Frontal cortex (tissue), 4 donors: ENCODE data around the gene RAB5B. TPM values are rescaled to one million over a fixed set of nuclear protein-coding genes. Genes with fewer than 3 reads are reported as not detected.
A peak's percentile ranks its signal among the peaks of the same experiment; 100 is the strongest.

Experiments used
- DNase-seq, 2 donors: peaks; one replicate each; pipeline ENCODE4 v3.0.0; 2012; ENCODE audit warnings: low spot score in 2 of 2
- FAIRE-seq: peaks from 2 replicates; lab custom pipeline; 2012; peaks lifted over from hg19 to GRCh38; lab: Jason Lieb, UNC
- total RNA-seq: library from RNA; depleted of rRNA; stranded (reverse); fragments of >200 nt; gene quantifications from one replicate; pipeline ENCODE4 v1.2.3, GENCODE V29; 2014
- donor health status: control.
- donor health status: control.
- donor health status: control.

Gene RAB5B
- total RNA-seq, 1 donor from 2014 or later, result 33.0 TPM

DNA sequence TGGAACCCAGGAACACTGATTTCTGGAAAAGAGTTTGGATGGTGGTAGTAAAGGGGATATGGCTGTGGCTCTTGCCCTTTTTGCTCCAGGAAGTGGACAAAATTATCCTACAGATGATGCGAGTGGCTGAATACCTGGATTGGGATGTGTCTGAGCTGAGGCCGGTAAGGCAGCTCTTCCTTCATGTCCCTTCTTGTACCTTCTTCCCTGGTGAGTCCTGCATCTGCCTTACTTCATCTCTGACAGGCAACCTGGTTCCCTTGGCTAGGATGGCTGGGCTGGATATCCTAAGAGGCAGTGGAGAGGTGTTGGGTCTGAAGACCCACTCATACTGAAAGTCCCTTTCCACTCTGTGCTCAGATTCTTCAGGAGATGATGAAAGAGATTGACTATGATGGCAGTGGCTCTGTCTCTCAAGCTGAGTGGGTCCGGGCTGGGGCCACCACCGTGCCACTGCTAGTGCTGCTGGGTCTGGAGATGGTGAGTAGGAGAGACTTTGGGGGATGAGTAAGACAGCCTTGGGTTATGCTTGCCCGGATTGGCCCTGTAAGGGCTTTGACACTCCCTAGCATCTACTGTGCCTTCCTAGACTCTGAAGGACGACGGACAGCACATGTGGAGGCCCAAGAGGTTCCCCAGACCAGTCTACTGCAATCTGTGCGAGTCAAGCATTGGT is 34.9 kb upstream of the RAB5B start:
- DNase-seq (no peak), FAIRE-seq (no peak)

- DNase-seq (peak; percentile 58 to 77), FAIRE-seq (no peak)
These were observed 33.7 kb upstream of the RAB5B start for GRCh38 chr12:55940065-55940732.

DNA sequence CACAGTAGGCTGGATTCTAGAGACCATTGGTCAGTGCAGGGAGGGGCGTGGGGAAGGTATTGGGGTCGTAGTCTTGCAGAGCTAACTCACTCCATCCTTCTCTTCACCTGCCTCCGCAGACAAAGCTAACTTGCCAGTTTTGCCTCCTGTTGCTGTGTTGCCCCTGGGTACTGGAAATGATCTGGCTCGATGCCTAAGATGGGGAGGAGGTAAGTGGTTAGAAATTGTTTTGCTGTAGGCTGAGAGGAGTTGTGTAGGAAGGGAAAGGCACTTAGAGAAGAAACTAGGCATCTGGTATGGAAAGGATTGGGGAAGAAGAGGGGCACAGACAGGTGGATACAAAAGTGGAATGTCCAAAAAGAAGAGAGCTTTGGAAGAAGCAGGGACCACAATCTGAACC is 31.8 kb upstream of the RAB5B start:
- FAIRE-seq (no peak), DNase-seq (no peak)

GRCh38 chr12:55942577-55943136 is 31.2 kb upstream of the RAB5B start:
- DNase-seq (no peak), FAIRE-seq (no peak)

GRCh38 chr12:55946553-55946952 is 27.3 kb upstream of the RAB5B start:
- FAIRE-seq (no peak), DNase-seq (no peak)

GRCh38 chr12:55955344-55955743 is 18.5 kb upstream of the RAB5B start:
- no peak for DNase-seq
- FAIRE-seq, result no peak

DNA sequence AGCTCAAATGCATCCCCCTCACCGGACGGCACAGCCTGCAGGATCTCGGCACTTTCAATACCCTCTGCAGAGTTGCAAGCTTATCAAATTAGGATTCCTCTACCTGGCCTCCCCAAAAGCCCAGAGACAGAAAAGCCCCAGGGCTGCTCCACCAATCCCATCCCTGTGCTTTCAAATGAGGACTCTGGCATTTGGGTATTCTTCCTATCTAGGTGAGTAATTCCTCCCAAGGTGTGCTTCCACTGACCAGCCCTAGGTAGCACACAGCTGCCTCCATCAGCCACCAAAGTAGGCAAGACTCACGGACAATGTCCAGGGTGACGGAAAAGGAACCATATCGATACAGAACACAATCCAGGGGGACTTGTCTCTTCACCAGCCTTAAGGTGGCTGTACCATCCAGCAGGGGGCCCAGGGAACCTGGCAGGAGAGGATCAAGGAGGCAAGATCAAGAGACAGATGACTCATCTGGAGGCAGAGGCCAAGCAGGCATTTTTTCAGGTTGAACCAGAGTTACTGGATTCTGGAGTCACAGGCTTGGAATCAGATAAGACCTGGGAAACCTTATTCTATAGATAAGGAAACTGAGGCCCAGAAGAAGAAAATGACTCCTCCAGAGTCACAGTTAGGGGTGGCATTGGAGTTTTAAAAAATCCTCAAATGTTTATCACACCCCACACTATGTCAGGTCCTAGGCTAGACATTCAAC is 17.9 kb upstream of the RAB5B start:
- DNase-seq (no peak), FAIRE-seq (no peak)

DNA sequence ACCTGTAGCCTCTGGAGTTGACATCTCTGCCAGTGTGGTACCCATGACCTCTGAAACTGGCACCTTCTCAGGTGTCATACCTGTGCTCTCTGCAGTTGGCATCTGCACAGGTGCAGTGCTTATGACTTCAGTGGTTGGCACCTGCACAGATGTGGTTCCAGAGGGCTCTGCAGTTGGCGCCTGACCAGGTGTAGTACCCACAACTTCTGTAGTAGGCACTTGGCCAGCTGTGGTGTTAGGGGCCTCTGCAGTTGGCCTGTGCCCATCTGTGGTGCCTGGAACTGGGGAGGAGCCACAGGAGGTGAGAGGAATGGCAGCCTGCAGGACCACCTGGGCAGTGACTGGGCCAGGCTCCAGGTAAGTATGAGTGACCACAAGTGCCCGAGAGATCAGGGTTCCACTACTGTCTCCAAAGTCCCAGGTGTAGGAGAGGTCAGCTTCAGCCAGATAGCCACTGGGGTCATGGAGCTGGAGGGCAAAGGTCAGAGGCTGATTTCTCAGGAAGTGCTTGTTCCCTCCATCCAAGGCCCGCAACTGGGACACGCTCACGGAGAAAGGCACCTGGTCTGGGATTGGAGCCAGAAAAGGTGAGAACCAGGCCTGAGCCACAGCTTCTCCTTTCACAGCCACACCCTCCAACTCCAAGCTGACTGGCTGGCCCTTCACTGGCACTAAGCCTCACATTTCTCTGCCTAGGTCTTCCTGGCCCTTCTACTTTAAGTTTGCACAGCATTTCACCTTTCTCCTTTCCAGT is 16.6 kb upstream of the RAB5B start:
- FAIRE-seq, result no peak
- no peak for DNase-seq

DNA sequence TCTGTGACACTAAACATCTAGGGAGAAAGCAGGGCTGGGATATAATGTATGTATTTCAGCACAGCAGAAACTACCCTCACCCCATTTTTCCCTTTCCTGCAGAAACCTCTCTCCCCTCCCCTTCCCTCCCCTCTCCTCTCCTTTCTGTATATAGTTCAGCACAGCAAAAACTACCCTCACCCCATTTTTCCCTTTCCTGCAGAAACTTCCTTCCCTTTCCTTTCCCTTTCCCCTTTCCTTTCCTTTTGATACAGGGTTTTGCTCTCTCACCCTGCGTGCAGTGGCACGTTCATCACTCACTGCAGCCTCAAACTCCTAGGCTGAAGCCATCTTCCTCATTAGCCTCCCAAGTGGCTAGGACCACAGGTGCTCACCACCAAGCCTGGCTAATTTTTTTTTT is 10.1 kb upstream of the RAB5B start:
- FAIRE-seq (no peak), DNase-seq (no peak)

DNA sequence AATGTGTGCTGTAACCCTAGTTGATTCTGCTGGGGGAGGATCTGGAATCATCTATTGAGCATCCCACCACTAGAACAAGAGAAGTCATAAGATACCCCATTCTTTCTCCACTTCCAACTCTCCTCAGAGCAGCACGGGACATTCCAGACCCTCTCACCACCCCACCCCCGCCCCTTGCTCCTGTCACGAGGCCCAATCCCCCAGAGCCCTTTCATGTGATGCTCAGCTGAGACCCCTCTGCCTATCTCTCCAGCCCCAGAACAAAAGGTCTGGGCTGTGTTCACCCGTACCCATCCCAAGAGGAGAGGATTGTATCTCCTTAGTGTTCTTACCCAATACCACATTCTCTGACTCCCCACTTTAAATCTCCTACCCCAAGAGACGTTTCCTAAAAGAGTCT is 8.6 kb upstream of the RAB5B start:
- FAIRE-seq (no peak), DNase-seq (no peak)

DNA sequence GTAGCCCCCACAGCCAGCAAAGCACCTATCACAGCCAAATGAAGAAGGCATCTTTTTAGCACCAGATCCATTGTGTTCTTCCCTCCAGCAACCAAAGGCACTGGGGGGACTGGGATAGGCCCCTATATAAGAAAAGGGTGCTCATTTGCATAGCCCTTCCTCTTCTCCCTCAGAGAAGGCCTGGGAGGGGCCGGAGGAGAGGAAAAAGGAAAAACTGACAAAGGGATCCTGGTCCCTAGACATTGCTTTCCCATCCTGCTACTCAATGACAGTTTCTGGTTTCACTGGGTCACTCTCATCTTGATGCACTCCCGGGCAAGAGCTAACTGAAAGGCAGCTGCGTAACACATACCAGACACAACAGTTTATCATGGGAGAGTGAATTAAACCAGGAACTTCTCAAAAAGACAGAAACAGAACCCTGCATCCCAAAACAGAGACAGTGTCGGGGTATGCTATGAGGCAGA is 7.9 kb upstream of the RAB5B start, which contains the start of gene PMEL:
Gene PMEL, minus strand, starts transcription at position 102 of the 467 bp plus-strand sequence. Its CDS starts 31 bp downstream, at position 71.
- FAIRE-seq (no peak), DNase-seq (no peak)

GRCh38 chr12:55966408-55967281 is 7.2 kb upstream of the RAB5B start, which contains the start of gene CDK2:
CDK2 (plus strand) TSS chr12:55966830; CDS start chr12:55967009, 179 bp downstream.
- FAIRE-seq (no peak), DNase-seq (peak; percentile 76 to 91)

GRCh38 chr12:55969356-55969755 is 4.5 kb upstream of the RAB5B start:
- FAIRE-seq, result no peak
- no peak for DNase-seq

DNA sequence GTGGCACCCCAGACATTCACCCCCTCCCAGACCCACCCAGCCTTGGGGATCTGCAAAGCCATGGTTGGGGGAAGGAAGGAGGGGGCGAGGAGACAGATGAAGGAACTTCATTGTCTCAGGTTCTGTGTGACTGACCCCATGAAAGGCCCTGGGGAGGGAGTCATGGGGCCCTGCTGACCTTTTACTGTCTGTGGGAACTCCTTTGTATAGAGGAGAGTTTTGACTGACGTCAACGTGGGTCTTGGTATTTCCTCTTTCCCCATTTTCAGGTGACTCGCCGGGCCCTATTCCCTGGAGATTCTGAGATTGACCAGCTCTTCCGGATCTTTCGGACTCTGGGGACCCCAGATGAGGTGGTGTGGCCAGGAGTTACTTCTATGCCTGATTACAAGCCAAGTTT is 3.1 kb upstream of the RAB5B start:
- DNase-seq (no peak), FAIRE-seq (no peak)

- DNase-seq, result no peak
- no peak for FAIRE-seq
These were observed 1.8 kb upstream of the RAB5B start for GRCh38 chr12:55972042-55972441.

- FAIRE-seq (no peak), DNase-seq (no peak)
These were observed 1.4 kb upstream of the RAB5B start for GRCh38 chr12:55972456-55972855.

DNA sequence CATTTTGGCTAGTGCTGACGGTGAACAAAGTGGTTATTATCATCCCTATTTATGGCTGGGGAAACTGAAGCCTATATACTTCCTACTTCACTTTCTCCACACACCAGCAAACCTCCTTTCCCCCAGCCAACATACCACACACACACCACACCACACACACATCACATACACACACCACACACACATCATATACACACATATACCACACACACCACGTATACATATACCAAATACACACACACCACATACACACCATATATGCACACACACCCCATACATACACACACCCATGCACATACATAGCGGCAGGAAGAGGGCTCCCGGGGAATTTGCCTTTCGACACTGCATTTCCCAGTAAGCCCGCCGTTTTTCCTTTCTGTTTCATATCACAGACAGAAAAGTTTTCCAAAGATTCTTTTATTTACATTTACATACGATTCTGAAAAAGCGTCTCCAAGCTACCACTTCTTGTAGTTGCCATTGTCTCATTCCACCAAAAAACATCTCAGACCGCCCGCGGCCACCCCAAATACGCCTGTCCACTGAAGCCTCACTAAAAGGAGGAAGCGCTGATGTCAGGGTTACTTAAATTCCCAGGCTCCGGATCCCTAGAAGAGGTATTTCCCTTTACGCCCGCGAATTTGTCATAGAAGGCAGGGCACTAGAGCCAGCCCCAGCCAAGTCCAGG is 823 bp upstream of the RAB5B start:
- no peak for DNase-seq
- no peak for FAIRE-seq

GRCh38 chr12:55974308-55974730 is 441 bp downstream of the RAB5B start:
- FAIRE-seq, result no peak
- DNase-seq, result peak in 1 of 2 donors; percentile 27
